ENCODE measurements around the gene MEGF11. TPM values are rescaled to one million over a fixed set of nuclear protein-coding genes. Genes with fewer than 3 reads are reported as not detected.

MEGF11 gene
- total RNA-seq, 4 donors from 2014 or later: 2.4 to 8.5 (median 4.3) TPM

- no peak for DNase-seq (ENCODE audit: low spot score in 2 of 2)
- Histone ChIP-seq H3K4me1 (no peaks in the 10 kb centered on the region), H3K27ac (no peak overlapping the region), H3K36me3 (no peaks in the 10 kb centered on the region), H3K27me3 (peaks cover 9% of the 10 kb centered on the region), H3K4me3 (no peak overlapping the region), H3K9me3 (no peaks in the 10 kb centered on the region)
- 77% methylated on average over 4 of the region's 4 CpGs for WGBS
- TF ChIP-seq EP300 (IDR thresholded peaks at IDR 0.05) (no peak), POLR2AphosphoS5 (IDR thresholded peaks at IDR 0.05) (no peak), POLR2A (IDR thresholded peaks at IDR 0.05) (no peak)
- TF ChIP-seq, protein P1, sequence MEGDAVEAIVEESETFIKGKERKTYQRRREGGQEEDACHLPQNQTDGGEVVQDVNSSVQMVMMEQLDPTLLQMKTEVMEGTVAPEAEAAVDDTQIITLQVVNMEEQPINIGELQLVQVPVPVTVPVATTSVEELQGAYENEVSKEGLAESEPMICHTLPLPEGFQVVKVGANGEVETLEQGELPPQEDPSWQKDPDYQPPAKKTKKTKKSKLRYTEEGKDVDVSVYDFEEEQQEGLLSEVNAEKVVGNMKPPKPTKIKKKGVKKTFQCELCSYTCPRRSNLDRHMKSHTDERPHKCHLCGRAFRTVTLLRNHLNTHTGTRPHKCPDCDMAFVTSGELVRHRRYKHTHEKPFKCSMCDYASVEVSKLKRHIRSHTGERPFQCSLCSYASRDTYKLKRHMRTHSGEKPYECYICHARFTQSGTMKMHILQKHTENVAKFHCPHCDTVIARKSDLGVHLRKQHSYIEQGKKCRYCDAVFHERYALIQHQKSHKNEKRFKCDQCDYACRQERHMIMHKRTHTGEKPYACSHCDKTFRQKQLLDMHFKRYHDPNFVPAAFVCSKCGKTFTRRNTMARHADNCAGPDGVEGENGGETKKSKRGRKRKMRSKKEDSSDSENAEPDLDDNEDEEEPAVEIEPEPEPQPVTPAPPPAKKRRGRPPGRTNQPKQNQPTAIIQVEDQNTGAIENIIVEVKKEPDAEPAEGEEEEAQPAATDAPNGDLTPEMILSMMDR (IDR thresholded peaks at IDR 0.05): no peak
Observed at GRCh38 chr15:66170042-66170441, 83.5 kb downstream of the MEGF11 start.

DNA sequence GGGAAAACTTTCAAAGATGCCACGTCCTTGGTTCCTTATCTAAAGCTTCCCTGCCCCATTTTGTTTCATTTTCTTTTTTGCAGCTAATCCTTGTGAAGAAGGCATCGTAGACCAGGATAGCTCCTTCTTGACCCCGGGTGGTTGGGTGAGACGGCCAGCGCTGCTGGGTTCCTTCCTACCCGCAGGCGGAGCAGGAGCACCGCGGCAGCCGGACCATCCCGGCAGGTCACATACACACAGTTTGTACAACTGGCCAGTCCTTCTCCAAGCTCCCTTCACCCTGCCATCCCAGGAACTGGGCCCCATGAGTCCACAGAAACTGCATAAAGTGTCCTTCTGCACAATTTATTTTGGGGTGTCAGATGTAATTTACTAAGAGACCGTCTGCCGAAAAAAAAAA is 83.9 kb downstream of the MEGF11 start:
- WGBS: 85% methylated on average over 13 of the region's 13 CpGs
- H3K36me3 ChIP-seq: no peaks in the 10 kb centered on the region
- H3K4me1 ChIP-seq: no peaks in the 10 kb centered on the region
- no peaks in the 10 kb centered on the region for H3K9me3 ChIP-seq
- H3K4me3 ChIP-seq: no peak overlapping the region
- H3K27me3 ChIP-seq: peaks cover 9% of the 10 kb centered on the region
- no peak for TF ChIP-seq EP300 (IDR thresholded peaks at IDR 0.05)
- TF ChIP-seq POLR2AphosphoS5 (IDR thresholded peaks at IDR 0.05): no peak
- TF ChIP-seq, protein P1 (IDR thresholded peaks at IDR 0.05): no peak
- no peak for TF ChIP-seq POLR2A (IDR thresholded peaks at IDR 0.05)
- DNase-seq (ENCODE audit: low spot score in 2 of 2): no peak
- no peak overlapping the region for H3K27ac ChIP-seq

- DNase-seq (ENCODE audit: low spot score in 2 of 2): no peak
- Histone ChIP-seq H3K27me3 (peaks cover 9% of the 10 kb centered on the region), H3K36me3 (no peaks in the 10 kb centered on the region), H3K4me3 (no peak overlapping the region), H3K27ac (no peak overlapping the region), H3K4me1 (no peaks in the 10 kb centered on the region), H3K9me3 (no peaks in the 10 kb centered on the region)
- WGBS: 81% methylated on average over 10 of the region's 12 CpGs
- TF ChIP-seq POLR2A (IDR thresholded peaks at IDR 0.05) (no peak), POLR2AphosphoS5 (IDR thresholded peaks at IDR 0.05) (no peak), EP300 (IDR thresholded peaks at IDR 0.05) (no peak)
- TF ChIP-seq, protein P1 (IDR thresholded peaks at IDR 0.05): no peak
Observed at GRCh38 chr15:66169023-66169422, 84.5 kb downstream of the MEGF11 start.

GRCh38 chr15:66167854-66168253 is 85.7 kb downstream of the MEGF11 start:
- 75% methylated on average over 7 of the region's 7 CpGs for WGBS
- no peak overlapping the region for H3K27ac ChIP-seq

GRCh38 chr15:66165856-66166255 is 87.7 kb downstream of the MEGF11 start:
- no peak overlapping the region for H3K27ac ChIP-seq
- WGBS: 86% methylated on average over 6 of the region's 6 CpGs
- H3K9me3 ChIP-seq: no peaks in the 10 kb centered on the region
- no peak overlapping the region for H3K4me3 ChIP-seq
- TF ChIP-seq POLR2AphosphoS5 (IDR thresholded peaks at IDR 0.05): no peak
- TF ChIP-seq, protein P1 (IDR thresholded peaks at IDR 0.05): no peak
- TF ChIP-seq EP300 (IDR thresholded peaks at IDR 0.05): no peak
- no peak for TF ChIP-seq POLR2A (IDR thresholded peaks at IDR 0.05)
- H3K36me3 ChIP-seq: no peaks in the 10 kb centered on the region
- DNase-seq (ENCODE audit: low spot score in 2 of 2): no peak
- no peaks in the 10 kb centered on the region for H3K4me1 ChIP-seq
- no peaks in the 10 kb centered on the region for H3K27me3 ChIP-seq

More at GRCh38 chr15:66167854-66168253, 85.7 kb downstream of the MEGF11 start:
- no peaks in the 10 kb centered on the region for H3K36me3 ChIP-seq
- peaks cover 2% of the 10 kb centered on the region for H3K27me3 ChIP-seq
- H3K9me3 ChIP-seq: no peaks in the 10 kb centered on the region
- no peak overlapping the region for H3K4me3 ChIP-seq
- H3K4me1 ChIP-seq: no peaks in the 10 kb centered on the region
- no peak for DNase-seq (ENCODE audit: low spot score in 2 of 2)
- TF ChIP-seq, protein P1 (IDR thresholded peaks at IDR 0.05): no peak
- TF ChIP-seq POLR2A (IDR thresholded peaks at IDR 0.05): no peak
- TF ChIP-seq POLR2AphosphoS5 (IDR thresholded peaks at IDR 0.05): no peak
- TF ChIP-seq EP300 (IDR thresholded peaks at IDR 0.05): no peak
